NCI-H1105 (cell line): ENCODE measurements around the gene C19orf38.
"Not testable (repeated sequence)": the region's sequence is repeated elsewhere in the genome, so short reads cannot be mapped to it uniquely, and the experiment has no call there.

Source experiments
- DNase-seq: peaks from one replicate; lab custom pipeline; 2025; lab: John Stamatoyannopoulos, UW

Gene C19orf38

DNA sequence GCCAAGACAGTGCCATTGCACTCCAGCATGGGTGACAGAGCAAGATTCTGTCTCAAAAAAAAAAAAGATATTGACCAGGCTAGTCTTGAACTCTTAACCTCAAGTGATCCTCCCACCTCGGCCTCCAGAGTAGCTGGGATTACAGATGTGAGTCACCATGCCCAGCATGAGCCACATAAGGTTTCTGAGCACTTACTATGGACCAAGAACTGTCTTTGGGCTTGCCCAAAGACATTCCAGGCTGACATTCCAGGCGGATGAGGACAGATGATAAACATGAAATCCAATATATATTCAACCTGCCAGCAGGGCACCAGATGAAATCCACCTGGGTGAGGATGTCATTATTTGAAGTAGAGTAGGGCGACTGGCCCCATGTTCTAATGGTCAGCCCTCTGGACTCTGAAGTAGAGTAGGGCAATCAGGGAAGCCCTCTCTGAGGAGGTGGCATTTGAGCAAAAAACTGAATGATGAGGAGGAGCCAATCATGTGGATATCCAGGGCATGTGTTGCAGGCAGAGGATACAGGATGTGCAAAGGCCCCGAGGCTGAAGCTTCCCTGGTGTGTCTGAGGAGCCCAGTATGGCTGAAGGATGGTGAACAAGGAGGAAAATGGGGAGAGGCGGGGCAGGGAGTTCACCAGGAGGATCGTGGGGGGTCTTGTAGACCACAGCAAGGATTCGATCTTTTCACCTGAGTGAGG, 4.0 kb downstream of the C19orf38 start:
- DNase-seq, result no peak

GRCh38 chr19:10852941-10853340, 4.7 kb downstream of the C19orf38 start:
- no peak for DNase-seq

DNA sequence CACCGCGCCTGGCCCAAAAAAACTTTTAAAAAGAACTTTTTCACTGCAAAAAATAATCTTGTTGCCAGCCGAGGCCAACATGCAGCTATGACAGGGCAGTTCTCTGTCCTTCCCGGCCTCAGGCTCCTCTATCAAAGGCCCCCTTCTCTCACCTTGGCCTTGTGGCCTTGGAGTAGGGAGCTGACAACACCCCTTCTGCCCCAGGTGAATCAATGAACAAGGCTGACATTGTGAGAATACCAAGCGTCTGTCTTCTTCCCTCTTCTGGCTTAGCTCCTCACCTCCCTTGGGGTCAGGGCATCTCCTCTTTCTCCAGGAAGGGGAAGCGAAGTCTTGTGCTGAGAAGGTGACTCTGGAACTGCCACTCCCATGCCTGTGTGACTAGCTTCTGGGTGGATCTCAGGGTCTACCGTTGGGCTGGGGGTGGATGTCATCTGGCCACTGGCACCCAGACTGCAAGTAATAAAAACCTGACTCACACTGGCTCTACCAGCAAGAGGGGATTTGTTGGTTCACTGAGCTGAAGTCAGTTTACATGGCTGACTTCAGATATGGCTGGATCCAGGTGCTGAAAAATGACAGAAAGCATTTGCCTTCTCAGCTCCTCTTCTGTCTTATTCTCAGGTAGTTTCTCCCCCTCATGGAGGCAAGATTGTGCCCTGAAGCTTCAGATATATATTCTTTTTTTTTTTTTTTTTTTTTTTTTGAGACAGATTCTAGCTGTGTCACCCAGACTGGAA, 6.3 kb downstream of the C19orf38 start:
- no peak for DNase-seq

DNA sequence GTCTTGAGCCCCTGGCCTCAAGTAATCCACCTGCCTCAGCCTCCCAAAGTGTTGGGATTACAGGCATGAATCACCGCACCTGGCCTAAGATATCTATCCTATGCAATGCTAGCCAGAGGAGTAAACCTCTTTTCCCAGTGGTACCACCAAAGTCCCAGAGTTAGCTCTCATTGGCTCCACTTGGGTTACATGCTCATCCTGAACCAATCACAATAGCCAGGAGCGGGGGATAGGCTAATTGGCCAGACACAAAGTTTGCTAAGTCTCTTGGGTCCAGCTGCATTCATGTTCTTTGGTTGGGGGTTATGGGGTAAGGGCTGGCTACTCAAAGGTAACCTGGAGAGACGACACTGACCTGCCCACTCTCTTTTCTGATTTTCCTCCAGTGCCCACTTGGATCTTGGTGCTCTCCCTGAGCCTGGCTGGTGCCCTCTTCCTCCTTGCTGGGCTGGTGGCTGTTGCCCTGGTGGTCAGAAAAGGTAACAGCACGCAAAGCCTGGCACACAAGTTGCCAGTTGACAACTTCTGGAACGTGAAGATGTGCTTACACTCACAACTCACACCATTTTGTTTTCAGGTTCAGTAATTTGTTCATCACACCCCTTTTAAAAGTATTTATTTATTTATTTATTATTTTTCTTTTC, 7.8 kb downstream of the C19orf38 start:
- no peak for DNase-seq

DNA sequence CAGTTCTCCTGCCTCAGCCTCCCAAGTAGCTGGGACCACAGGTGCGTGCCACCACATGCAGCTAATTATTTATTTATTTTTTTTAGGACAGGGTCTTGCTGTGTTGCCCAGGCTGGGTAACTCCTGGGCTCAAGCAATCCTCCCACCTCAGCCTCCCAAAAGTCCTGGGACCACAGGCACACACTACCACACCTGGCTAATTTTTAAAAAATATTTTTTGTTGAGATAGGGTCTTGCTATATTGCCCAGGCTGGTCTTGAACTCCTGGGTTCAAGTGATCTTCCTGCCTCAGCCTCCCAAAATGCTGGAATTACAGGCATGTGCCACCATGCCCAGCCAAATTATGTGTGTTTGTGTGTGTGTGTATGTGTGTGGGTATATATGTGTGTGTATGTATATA, 8.7 kb downstream of the C19orf38 start:
- DNase-seq, result not testable (repeated sequence)

DNA sequence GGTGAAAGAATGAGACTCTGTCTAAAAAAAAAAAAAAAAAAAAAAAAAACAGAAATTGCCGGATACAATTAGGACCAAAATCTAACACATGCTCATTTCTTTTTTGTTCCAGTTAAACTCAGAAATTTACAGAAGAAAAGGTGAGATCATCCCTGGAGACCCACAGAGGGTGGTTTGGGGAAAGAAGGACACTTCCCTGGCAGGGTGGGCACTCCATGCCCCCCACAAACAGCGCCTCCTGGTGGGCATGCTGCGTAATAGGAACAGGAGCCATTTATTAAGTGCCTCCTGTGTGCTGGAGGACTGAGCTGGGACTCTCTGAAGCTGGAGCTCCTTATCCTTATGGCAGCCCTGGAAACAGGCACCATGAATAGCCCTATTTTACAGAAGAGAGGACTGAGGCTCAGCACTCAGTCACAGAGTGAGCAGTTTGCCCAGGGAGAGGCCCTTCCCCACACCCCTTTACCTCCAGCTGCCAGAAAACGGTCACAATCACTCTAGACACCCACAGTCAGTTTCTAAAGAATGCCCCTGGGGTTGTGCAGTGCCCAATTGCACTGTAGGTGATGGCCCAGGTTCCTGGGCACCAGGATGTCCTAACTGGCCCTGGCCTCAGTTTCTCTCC, 10.1 kb downstream of the C19orf38 start:
- no peak for DNase-seq

DNA sequence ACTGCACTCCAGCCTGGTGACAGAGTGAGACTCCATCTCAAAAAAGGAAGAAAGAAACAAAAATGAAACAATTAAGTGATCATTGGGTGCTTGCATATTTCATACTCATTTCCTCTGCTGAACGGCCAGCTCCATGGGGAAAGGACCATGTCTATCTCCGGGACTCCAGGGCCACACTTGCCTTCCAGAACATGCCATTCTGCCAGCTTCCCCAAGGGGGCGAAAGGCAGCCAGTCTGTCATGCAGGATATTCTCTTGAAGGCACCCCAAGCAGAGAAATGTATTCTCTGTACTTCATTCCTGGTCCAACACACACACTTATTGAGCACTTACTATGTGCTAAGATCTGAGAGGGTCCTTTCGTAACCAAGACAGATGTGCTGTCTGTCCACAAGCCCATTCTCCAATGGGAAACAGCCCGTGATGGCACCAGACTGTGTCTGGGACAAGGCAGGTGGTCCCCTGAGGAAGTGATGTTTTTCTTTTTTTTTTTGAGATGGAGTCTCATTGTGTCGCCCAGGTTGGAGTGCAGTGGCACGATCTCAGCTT, 13.0 kb downstream of the C19orf38 start:
- no peak for DNase-seq

GRCh38 chr19:10862561-10863106, 14.4 kb downstream of the C19orf38 start:
- DNase-seq, result no peak

- DNase-seq, result no peak
Measured at GRCh38 chr19:10863107-10863717, 15.0 kb downstream of the C19orf38 start.

DNA sequence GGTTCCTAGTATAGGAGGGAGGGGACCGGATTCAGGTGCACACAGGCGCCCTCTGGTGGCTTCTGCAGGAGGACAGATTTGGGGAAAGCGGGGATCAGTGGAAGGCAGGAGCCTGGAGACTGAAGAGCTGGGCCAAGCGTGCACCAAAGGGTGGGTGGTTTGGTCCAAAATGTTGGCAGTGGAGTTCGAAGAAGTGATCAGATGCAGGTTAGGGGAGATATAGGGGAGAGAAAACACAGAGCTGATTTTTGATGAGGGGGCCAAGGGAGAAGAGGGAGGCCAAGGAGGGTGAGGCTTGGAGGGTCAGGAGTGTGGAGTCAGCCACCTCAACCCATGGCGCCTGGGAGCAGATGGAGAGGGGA, 16.3 kb downstream of the C19orf38 start:
- DNase-seq, result peak; percentile 70

GRCh38 chr19:10866495-10866894, 18.3 kb downstream of the C19orf38 start:
- DNase-seq, result no peak

- DNase-seq, result no peak
Measured at GRCh38 chr19:10868872-10869547, 20.8 kb downstream of the C19orf38 start.

DNA sequence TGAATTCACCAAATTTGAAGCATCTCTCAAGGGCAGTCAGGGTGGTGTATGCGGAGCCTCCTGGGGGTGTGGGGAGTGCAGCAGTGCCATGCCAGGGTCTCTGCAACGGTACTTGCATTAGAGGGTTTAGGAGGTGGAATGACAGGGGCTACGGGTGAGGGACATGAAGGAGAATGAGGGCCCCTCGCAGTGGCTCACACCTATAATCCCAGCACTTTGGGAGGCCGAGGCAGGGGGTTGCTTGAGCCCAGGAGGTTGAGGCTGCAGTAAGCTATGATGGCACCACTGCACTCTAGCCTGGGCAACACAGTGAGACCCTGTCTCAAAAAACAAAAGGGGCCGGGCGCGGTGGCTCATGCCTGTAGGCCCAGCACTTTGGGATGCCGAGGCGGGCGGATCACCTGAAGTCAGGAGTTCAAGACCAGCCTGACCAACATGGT, 21.7 kb downstream of the C19orf38 start:
- not testable (repeated sequence) for DNase-seq

GRCh38 chr19:10870501-10870954, 22.3 kb downstream of the C19orf38 start:
- DNase-seq, result no peak

- peak; percentile 100 for DNase-seq
Measured at GRCh38 chr19:10870955-10871603, 22.9 kb downstream of the C19orf38 start, which contains the start of gene CARM1. TSS of gene CARM1 (plus strand) at chr19:10871553. CDS start at chr19:10871703, 150 bp downstream.

GRCh38 chr19:10871711-10872545, 23.7 kb downstream of the C19orf38 start:
- DNase-seq, result peak; percentile 24

DNA sequence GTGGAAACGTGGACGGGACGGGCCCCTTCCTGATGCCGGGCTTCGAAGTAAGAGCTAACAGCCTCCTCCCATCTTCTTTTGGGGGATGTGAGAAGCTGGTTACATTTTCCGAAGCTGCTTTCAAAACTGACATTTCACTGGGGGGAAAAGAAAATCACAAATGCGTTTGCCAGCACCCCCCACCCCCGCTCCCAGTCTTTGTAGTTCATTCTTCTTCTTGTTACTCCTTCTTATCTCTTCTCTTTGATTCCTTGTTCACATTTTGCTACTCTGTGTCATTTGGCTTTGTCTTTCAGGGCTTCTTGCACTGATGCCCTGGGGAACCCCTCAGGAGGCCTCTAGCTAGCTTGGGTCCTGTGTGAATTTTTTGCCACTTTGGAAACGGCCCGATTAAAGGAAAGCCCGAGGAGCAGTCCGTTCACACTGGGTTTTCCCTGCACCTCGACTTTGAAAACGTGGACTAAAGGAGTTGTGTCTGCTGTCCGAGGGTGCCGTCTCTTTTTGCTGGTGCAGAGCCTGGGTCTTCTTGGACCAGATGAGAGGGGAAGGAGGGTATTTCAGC, 24.4 kb downstream of the C19orf38 start:
- no peak for DNase-seq

DNA sequence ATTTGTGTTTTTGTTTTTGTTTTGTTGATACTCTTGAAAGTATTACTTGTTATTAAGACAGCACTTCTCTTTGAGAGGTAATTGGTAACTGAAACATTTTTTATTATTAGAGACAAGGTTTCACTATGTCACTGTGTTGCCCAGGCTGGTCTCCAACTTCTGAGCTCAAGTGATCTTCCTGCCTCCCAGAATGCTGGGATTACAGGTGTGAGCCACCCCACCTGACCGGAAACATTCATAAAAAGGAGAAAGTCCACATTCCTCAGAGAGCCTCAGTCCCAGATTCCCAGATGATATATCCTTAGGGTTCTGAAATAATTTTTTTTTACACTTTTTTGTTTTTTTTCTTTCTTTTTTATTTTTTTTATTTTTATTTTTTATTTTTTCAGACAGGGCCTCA, 25.8 kb downstream of the C19orf38 start:
- no peak for DNase-seq
